Measurements from ENCODE around the gene STARD9. TPM values are rescaled to one million over a fixed set of nuclear protein-coding genes. Genes with fewer than 3 reads are reported as not detected.

The STARD9 gene
- total RNA-seq, 1 donor from 2014 or later, result 27.7 TPM

DNA sequence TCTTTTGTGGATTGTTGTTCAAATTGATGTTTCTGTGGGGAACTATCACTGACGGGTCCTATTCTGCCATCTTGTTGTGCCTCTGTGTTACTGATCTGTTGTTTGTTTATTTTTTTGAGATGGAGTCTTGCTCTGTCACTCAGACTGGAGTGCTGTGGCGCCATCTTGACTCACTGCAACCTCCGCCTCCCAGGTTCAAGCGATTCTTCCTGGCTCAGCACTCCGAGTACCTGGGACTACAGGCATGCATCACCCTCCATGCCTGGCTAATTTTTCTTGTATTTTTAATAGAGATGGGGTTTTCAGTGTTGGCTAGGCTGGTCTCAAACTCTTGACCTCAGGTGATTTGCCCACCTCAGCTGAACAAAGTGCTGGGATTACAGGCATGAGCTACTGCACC is 129.9 kb downstream of the STARD9 start:
- no peak overlapping the region for H3K4me3 ChIP-seq (ENCODE audit: low read length in 3 of 3)
- no peaks in the 10 kb centered on the region for H3K9me3 ChIP-seq (ENCODE audit: control insufficient read depth in 3 of 3, low read length in 3 of 3)
- no peaks in the 10 kb centered on the region for H3K4me1 ChIP-seq (ENCODE audit: control insufficient read depth in 3 of 3, insufficient read depth in 3 of 3, low read length in 3 of 3)
- no peaks in the 10 kb centered on the region for H3K27me3 ChIP-seq (ENCODE audit: control insufficient read depth in 3 of 3, insufficient read depth in 3 of 3, low read length in 3 of 3)
- no peak overlapping the region for H3K27ac ChIP-seq (ENCODE audit: low read depth, low read length)
- H3K36me3 ChIP-seq (ENCODE audit: control insufficient read depth in 3 of 3, insufficient read depth in 3 of 3, low read length in 3 of 3), result peaks cover 0 to 2% (median 0%) of the 10 kb centered on the region in 3 donors
- H3K9ac ChIP-seq (ENCODE audit: low read depth in 1 of 3, low read length in 3 of 3), result no peak overlapping the region

DNA sequence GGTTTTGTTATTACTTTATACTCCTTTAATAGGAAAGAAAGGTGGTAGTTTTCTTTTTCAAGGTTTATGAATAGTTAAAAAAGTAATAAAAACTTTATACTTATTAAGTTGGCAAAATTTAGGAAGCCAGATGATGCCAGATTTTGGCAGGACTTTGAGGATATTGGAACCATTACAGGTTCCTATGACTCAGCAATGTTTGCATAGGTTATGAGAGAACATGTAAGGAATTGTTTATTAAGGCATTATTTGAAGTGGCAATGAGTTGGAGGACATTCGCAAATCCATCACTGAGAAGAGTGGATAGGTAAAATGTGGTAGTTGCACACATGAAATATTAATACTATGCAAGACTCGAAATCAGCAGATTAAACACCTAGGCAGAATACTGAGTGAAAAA is 131.7 kb downstream of the STARD9 start:
- no peak overlapping the region for H3K4me3 ChIP-seq (ENCODE audit: low read length in 3 of 3)
- no peaks in the 10 kb centered on the region for H3K9me3 ChIP-seq (ENCODE audit: control insufficient read depth in 3 of 3, low read length in 3 of 3)
- no peak overlapping the region for H3K27ac ChIP-seq (ENCODE audit: low read depth, low read length)
- no peaks in the 10 kb centered on the region for H3K27me3 ChIP-seq (ENCODE audit: control insufficient read depth in 3 of 3, insufficient read depth in 3 of 3, low read length in 3 of 3)
- peaks cover 0 to 2% (median 0%) of the 10 kb centered on the region in 3 donors for H3K36me3 ChIP-seq (ENCODE audit: control insufficient read depth in 3 of 3, insufficient read depth in 3 of 3, low read length in 3 of 3)
- H3K9ac ChIP-seq (ENCODE audit: low read depth in 1 of 3, low read length in 3 of 3), result no peak overlapping the region
- H3K4me1 ChIP-seq (ENCODE audit: control insufficient read depth in 3 of 3, insufficient read depth in 3 of 3, low read length in 3 of 3), result no peaks in the 10 kb centered on the region

- Histone ChIP-seq H3K36me3 (ENCODE audit: control insufficient read depth in 3 of 3, insufficient read depth in 3 of 3, low read length in 3 of 3) (peaks cover 0 to 2% (median 0%) of the 10 kb centered on the region in 3 donors), H3K4me1 (ENCODE audit: control insufficient read depth in 3 of 3, insufficient read depth in 3 of 3, low read length in 3 of 3) (no peaks in the 10 kb centered on the region), H3K9ac (ENCODE audit: low read depth in 1 of 3, low read length in 3 of 3) (no peak overlapping the region), H3K4me3 (ENCODE audit: low read length in 3 of 3) (no peak overlapping the region), H3K27me3 (ENCODE audit: control insufficient read depth in 3 of 3, insufficient read depth in 3 of 3, low read length in 3 of 3) (no peaks in the 10 kb centered on the region), H3K27ac (ENCODE audit: low read depth, low read length) (no peak overlapping the region), H3K9me3 (ENCODE audit: control insufficient read depth in 3 of 3, low read length in 3 of 3) (no peaks in the 10 kb centered on the region)
These were observed 132.6 kb downstream of the STARD9 start for GRCh38 chr15:42707873-42708544.

- no peak overlapping the region for H3K4me3 ChIP-seq (ENCODE audit: low read length in 3 of 3)
- no peaks in the 10 kb centered on the region for H3K27me3 ChIP-seq (ENCODE audit: control insufficient read depth in 3 of 3, insufficient read depth in 3 of 3, low read length in 3 of 3)
- H3K9ac ChIP-seq (ENCODE audit: low read depth in 1 of 3, low read length in 3 of 3), result no peak overlapping the region
- H3K4me1 ChIP-seq (ENCODE audit: control insufficient read depth in 3 of 3, insufficient read depth in 3 of 3, low read length in 3 of 3), result no peaks in the 10 kb centered on the region
- no peak overlapping the region for H3K27ac ChIP-seq (ENCODE audit: low read depth, low read length)
- H3K9me3 ChIP-seq (ENCODE audit: control insufficient read depth in 3 of 3, low read length in 3 of 3), result no peaks in the 10 kb centered on the region
- peaks cover 0 to 2% (median 0%) of the 10 kb centered on the region in 3 donors for H3K36me3 ChIP-seq (ENCODE audit: control insufficient read depth in 3 of 3, insufficient read depth in 3 of 3, low read length in 3 of 3)
These were observed 135.3 kb downstream of the STARD9 start for GRCh38 chr15:42710662-42711061.

- Histone ChIP-seq H3K4me1 (ENCODE audit: control insufficient read depth in 3 of 3, insufficient read depth in 3 of 3, low read length in 3 of 3) (no peaks in the 10 kb centered on the region), H3K27ac (ENCODE audit: low read depth, low read length) (no peak overlapping the region), H3K9ac (ENCODE audit: low read depth in 1 of 3, low read length in 3 of 3) (no peak overlapping the region), H3K27me3 (ENCODE audit: control insufficient read depth in 3 of 3, insufficient read depth in 3 of 3, low read length in 3 of 3) (no peaks in the 10 kb centered on the region), H3K9me3 (ENCODE audit: control insufficient read depth in 3 of 3, low read length in 3 of 3) (no peaks in the 10 kb centered on the region), H3K36me3 (ENCODE audit: control insufficient read depth in 3 of 3, insufficient read depth in 3 of 3, low read length in 3 of 3) (peaks cover 0 to 4% (median 0%) of the 10 kb centered on the region in 3 donors), H3K4me3 (ENCODE audit: low read length in 3 of 3) (no peak overlapping the region)
These were observed 136.3 kb downstream of the STARD9 start for GRCh38 chr15:42711746-42712145.

DNA sequence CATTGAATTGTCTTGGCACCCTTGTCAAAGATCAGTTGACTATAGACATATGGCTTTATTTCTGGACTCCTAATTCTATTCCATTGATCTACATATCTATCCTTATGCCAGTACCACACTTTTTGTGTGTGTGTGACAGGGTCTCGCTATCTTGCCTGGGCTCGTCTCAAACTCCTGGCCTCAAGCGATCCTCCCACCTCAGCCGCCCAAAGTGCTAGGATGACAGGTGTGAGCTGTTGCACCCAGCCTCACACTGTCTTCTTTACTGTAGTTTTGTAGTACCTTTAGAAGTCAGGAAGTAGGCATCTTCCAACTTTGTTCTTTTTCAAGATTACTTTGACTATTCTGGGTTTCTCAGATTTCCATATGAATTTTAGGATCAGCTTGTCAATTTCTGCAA is 137.2 kb downstream of the STARD9 start:
- Histone ChIP-seq H3K9me3 (ENCODE audit: control insufficient read depth in 3 of 3, low read length in 3 of 3) (no peaks in the 10 kb centered on the region), H3K27me3 (ENCODE audit: control insufficient read depth in 3 of 3, insufficient read depth in 3 of 3, low read length in 3 of 3) (no peaks in the 10 kb centered on the region), H3K9ac (ENCODE audit: low read depth in 1 of 3, low read length in 3 of 3) (no peak overlapping the region), H3K4me3 (ENCODE audit: low read length in 3 of 3) (no peak overlapping the region), H3K36me3 (ENCODE audit: control insufficient read depth in 3 of 3, insufficient read depth in 3 of 3, low read length in 3 of 3) (peaks cover 0 to 9% (median under 1%) of the 10 kb centered on the region in 3 donors), H3K27ac (ENCODE audit: low read depth, low read length) (no peak overlapping the region), H3K4me1 (ENCODE audit: control insufficient read depth in 3 of 3, insufficient read depth in 3 of 3, low read length in 3 of 3) (no peaks in the 10 kb centered on the region)

GRCh38 chr15:42716125-42716524 is 140.7 kb downstream of the STARD9 start:
- Histone ChIP-seq H3K4me3 (ENCODE audit: low read length in 3 of 3) (no peak overlapping the region), H3K4me1 (ENCODE audit: control insufficient read depth in 3 of 3, insufficient read depth in 3 of 3, low read length in 3 of 3) (no peaks in the 10 kb centered on the region), H3K36me3 (ENCODE audit: control insufficient read depth in 3 of 3, insufficient read depth in 3 of 3, low read length in 3 of 3) (peaks cover 17 to 32% (median 24%) of the 10 kb centered on the region in 3 donors), H3K27ac (ENCODE audit: low read depth, low read length) (no peak overlapping the region), H3K9ac (ENCODE audit: low read depth in 1 of 3, low read length in 3 of 3) (no peak overlapping the region), H3K27me3 (ENCODE audit: control insufficient read depth in 3 of 3, insufficient read depth in 3 of 3, low read length in 3 of 3) (no peaks in the 10 kb centered on the region), H3K9me3 (ENCODE audit: control insufficient read depth in 3 of 3, low read length in 3 of 3) (no peaks in the 10 kb centered on the region)

DNA sequence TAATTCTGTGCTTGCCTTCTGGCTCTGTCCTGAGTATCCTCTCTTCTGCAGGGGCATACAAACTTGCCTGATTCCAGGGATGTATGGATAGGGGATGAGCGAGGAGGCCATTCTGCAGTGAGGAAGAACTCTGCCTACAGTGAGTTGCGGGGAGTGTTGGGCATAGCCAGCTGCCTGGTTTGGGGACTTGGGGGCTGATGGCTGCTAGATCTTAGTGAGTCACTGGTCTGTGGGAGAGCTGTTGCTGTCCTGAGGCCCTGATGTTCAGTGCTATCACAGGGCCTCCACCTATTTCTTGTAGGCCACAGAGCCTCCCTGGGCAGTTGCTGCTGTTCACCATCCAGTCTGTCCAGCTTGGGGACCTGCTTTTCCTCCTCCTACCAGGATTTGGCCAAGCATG is 141.2 kb downstream of the STARD9 start:
- H3K9me3 ChIP-seq (ENCODE audit: control insufficient read depth in 3 of 3, low read length in 3 of 3), result no peaks in the 10 kb centered on the region
- H3K27me3 ChIP-seq (ENCODE audit: control insufficient read depth in 3 of 3, insufficient read depth in 3 of 3, low read length in 3 of 3), result no peaks in the 10 kb centered on the region
- H3K4me3 ChIP-seq (ENCODE audit: low read length in 3 of 3), result no peak overlapping the region
- no peak overlapping the region for H3K27ac ChIP-seq (ENCODE audit: low read depth, low read length)
- H3K9ac ChIP-seq (ENCODE audit: low read depth in 1 of 3, low read length in 3 of 3), result no peak overlapping the region
- H3K4me1 ChIP-seq (ENCODE audit: control insufficient read depth in 3 of 3, insufficient read depth in 3 of 3, low read length in 3 of 3), result no peaks in the 10 kb centered on the region
- peaks cover 17 to 33% (median 25%) of the 10 kb centered on the region in 3 donors for H3K36me3 ChIP-seq (ENCODE audit: control insufficient read depth in 3 of 3, insufficient read depth in 3 of 3, low read length in 3 of 3)

DNA sequence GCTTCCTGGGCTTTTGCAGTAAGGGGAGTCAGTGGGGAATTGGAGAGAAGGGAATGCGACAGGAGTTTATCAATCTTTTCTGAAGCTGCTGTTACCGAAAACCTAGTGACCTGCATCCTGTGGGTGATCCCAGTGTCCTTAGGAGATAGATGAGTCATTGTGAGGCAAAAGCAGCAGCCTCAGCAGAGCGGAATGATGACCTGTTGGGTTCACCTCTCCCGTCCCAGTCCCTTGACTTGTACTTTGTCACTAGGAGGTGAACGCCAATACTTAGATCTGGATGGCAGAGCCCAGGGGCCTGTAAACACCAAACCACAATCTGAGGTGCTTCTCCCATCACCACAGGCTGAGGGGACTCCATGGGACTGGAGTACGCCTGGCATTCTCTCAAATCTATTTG is 143.6 kb downstream of the STARD9 start:
- H3K9ac ChIP-seq (ENCODE audit: low read depth in 1 of 3, low read length in 3 of 3), result no peak overlapping the region
- H3K36me3 ChIP-seq (ENCODE audit: control insufficient read depth in 3 of 3, insufficient read depth in 3 of 3, low read length in 3 of 3), result peaks cover 25 to 49% (median 37%) of the 10 kb centered on the region in 3 donors
- no peaks in the 10 kb centered on the region for H3K4me1 ChIP-seq (ENCODE audit: control insufficient read depth in 3 of 3, insufficient read depth in 3 of 3, low read length in 3 of 3)
- H3K9me3 ChIP-seq (ENCODE audit: control insufficient read depth in 3 of 3, low read length in 3 of 3), result no peaks in the 10 kb centered on the region
- no peak overlapping the region for H3K4me3 ChIP-seq (ENCODE audit: low read length in 3 of 3)
- H3K27me3 ChIP-seq (ENCODE audit: control insufficient read depth in 3 of 3, insufficient read depth in 3 of 3, low read length in 3 of 3), result no peaks in the 10 kb centered on the region
- H3K27ac ChIP-seq (ENCODE audit: low read depth, low read length), result no peak overlapping the region

DNA sequence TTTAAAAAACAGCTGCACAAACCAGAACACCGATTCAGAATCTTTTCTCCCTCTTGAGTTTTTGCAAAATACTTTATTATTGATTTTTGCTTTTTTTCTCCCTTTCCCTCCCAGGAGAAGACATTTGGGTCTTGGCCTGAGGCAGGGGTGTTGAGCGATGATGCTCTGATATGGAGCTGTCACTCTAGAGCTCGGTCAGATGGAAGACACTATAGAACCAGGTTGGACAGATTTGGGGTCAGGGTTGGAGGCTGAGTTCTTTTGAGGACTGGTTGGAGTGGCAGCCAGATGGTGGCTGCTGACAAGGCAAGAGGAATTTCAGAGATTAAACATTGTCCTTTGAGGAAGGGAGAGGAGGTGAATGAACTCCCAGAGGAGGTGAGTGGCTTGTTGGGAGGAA is 144.7 kb downstream of the STARD9 start:
- no peaks in the 10 kb centered on the region for H3K9me3 ChIP-seq (ENCODE audit: control insufficient read depth in 3 of 3, low read length in 3 of 3)
- H3K9ac ChIP-seq (ENCODE audit: low read depth in 1 of 3, low read length in 3 of 3), result no peak overlapping the region
- no peaks in the 10 kb centered on the region for H3K4me1 ChIP-seq (ENCODE audit: control insufficient read depth in 3 of 3, insufficient read depth in 3 of 3, low read length in 3 of 3)
- H3K4me3 ChIP-seq (ENCODE audit: low read length in 3 of 3), result no peak overlapping the region
- peaks cover 34 to 59% (median 48%) of the 10 kb centered on the region in 3 donors for H3K36me3 ChIP-seq (ENCODE audit: control insufficient read depth in 3 of 3, insufficient read depth in 3 of 3, low read length in 3 of 3)
- H3K27ac ChIP-seq (ENCODE audit: low read depth, low read length), result no peak overlapping the region
- no peaks in the 10 kb centered on the region for H3K27me3 ChIP-seq (ENCODE audit: control insufficient read depth in 3 of 3, insufficient read depth in 3 of 3, low read length in 3 of 3)
